Activated CD4-positive, alpha-beta T cell treated with anti-CD3 and anti-CD28 coated beads for 4 hours (primary cell): ENCODE results near the gene ASB13.
"Not testable (repeated sequence)": the region's sequence is repeated elsewhere in the genome, so short reads cannot be mapped to it uniquely, and the experiment has no call there.

Experiments
- DNase-seq, 2 donors: peaks; one replicate each; pipeline ENCODE4 v3.0.0-alpha.2; 2020

The ASB13 gene

DNA sequence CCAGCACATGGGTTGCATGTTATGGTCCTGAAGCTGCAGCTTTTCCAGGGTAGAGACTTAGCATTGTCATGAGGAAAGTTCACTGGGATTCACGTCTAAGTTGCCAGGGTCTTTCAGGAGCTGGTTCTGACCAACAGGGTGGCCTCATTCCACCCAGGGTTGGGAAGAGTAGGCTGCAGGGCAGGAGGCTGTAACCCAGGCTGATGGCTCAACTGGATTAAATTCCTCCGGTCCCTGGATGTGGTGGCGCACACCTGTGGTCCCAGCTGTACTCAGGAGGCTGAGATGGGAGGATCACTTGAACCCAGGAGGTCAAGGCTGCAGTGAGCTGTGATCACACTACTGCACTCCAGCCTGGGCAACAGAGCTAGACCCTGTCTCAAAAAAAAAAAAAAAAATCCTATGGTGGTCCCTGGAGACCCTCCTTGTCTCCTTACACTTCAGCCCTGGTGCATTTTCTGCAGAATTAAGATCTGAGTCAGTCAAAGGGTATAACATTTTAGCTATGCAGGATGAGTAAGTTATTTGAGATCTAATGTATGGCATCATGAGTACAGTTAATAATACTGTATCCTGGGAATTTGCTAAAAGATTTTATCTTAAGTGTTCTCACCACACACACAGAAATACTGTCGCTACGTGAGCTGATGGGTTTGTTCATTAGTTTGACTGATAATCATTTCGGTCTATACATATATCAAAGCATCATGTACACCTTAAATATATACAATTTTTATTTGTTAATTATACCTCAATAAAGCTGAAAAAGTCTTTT, 44.0 kb downstream of the ASB13 start:
- no peak for DNase-seq

DNA sequence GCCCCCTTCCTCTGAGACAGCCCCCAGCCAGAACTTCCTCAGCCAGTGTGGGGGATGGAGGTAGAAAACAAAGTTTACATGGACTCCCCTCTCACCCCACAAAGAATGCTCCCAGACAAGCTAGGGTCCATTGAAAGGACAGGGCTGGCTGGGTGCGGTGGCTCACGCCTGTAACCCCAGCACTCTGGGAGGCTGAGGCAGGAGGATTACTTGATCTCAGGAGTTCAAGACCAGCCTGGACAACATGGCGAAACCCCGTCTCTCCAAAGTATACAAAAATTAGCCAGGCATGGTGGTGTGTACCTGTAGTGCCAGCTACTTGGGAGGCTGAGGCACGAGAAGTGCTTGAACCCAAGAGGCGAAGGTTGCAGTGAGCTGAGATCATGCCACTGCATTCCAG, 45.0 kb downstream of the ASB13 start:
- DNase-seq = not testable (repeated sequence)

DNA sequence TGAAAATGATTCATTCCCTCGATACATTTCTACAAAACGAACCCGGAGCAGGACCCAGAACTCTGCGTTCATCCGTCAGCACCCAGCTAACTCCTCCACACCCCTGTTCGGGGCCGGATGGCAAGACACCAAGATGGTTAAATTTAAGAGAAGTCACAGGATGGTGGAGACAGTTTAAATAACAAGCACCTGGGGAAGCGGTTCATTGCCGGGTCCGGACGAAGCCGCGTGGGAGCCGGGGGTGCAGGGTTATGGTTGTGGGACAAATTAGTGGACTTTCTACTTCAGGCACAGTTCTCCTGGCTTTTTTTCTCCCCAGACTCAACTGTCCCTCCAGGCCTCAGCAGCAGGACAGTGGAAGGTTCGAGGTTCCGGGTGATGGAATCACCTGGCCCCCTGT, 45.4 kb downstream of the ASB13 start:
- DNase-seq = no peak

GRCh38 chr10:5620223-5620721, 46.1 kb downstream of the ASB13 start:
- no peak for DNase-seq

GRCh38 chr10:5619362-5620211, 46.8 kb downstream of the ASB13 start:
- no peak for DNase-seq

- DNase-seq = no peak
Measured at GRCh38 chr10:5618829-5619228, 47.6 kb downstream of the ASB13 start.

DNA sequence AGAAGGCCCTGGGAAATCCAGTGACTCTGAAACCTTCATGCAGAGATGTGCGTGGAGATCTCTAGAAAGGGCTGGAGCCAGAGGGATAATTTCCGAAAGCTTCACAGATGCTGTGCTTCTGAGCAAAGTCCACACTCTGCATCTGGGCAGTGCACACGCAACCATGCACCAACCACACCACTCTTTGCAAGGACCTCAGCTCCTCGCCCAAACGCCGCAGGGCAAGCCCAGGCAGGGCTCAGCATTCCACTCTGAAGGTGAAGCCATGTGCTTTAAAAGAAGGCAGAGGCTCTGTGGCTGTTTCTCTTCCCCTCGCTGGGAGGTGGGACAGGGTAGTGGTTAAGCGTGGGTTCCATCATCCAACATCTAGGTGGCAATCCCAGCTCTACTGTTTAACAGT, 48.4 kb downstream of the ASB13 start:
- no peak for DNase-seq

DNA sequence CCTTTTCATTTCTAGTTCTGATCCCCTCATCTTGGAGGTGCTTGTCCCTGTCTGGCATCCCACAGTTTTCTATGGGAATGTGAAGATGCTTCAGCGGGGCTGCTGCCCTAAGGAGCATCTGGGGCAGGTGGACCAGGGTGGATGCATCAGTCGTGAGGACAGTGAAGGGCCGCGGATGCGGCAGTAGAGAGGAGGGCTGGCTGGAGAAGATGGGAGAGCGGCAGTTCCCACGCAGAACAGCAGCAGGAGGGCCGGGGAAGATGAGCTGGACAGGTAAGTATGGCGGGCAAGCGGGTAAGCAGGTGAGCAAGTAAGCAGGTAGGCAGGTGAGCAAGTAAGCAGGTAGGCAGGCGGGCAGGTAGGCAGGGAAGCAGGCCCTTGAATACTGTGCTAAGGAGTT, 48.9 kb downstream of the ASB13 start:
- no peak for DNase-seq

- DNase-seq = no peak
Measured at GRCh38 chr10:5616836-5617235, 49.6 kb downstream of the ASB13 start.

GRCh38 chr10:5616046-5616445, 50.3 kb downstream of the ASB13 start:
- no peak for DNase-seq

DNA sequence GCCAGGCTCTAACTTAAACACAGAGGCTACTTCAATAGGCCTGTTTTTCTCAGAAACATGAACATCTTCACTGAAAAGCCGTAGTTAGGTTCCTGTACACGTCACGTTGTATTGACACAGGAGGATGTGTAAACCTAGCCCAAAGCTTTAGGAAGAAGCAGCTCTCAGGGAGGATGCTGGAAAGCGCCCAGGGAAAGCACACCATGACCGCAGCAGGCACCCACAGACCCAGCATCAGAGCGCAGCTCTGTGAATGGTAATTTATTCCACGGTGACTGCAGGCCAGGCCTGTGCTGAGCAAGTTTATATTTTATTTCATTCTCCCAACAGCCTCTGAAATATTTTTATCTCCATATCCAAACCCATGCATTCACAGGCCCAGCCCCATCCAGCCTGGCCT, 51.1 kb downstream of the ASB13 start:
- DNase-seq = no peak

DNA sequence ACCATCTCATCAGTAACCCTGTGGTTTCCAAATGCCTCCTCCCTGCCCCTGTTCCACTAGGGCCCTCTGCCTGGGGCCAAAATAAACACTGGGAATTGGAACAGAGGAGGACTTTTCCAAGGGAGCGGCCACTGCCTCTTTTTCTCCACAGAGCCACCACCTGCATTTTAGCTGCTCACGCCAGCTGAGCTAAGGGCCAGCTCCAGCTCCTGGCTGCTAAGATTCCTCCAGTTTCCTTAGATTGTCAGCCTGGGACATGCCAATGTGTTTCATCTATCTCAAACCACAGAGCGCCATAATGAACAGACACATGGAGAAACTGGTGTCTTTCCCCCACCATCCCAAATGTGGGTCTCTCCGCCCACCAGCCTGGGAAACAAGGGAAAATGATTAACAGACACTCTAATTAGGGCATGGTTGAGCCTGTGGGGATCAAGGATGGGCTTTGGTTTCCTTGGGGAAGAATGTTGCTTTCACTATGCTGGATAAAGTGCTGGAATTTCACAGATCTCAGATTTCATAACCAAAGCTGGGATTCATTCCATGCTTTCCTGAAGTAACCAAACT, 52.2 kb downstream of the ASB13 start:
- no peak for DNase-seq

DNA sequence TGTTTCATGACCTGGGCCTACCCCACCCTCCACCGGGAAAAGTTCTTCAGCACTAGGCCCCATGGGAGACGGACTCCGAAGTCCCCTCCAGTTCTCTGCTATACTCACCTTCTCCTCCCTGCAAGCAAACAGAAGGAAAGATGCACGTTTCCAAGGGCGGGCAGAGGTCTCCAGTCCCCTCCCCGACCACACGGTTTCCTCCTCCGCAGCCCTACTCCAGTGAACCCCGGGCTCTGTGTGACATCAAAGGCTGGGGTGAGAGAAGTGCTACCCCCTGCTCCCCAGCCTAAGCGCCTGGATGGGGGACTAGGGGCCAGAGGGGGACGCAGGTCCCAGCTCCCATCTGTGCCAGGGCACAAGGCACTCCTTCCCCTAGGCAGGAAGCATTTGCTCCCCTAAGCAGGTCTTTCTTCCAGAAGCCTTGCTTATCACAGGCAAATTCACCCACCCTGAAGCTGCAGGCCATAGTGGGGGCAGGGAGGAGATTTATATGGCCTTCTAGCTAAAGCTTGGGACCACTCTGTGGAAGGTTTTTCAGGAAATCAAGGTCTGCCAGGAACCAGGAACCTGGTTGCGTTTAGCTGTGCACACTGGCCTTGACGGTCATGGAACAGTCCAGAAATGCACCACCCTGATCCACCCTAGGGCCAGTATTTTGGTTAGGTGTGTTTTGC, 52.8 kb downstream of the ASB13 start:
- DNase-seq = no peak

GRCh38 chr10:5611899-5612680, 54.3 kb downstream of the ASB13 start:
- DNase-seq = no peak

- DNase-seq = no peak
Measured at GRCh38 chr10:5609952-5610616, 56.3 kb downstream of the ASB13 start.

DNA sequence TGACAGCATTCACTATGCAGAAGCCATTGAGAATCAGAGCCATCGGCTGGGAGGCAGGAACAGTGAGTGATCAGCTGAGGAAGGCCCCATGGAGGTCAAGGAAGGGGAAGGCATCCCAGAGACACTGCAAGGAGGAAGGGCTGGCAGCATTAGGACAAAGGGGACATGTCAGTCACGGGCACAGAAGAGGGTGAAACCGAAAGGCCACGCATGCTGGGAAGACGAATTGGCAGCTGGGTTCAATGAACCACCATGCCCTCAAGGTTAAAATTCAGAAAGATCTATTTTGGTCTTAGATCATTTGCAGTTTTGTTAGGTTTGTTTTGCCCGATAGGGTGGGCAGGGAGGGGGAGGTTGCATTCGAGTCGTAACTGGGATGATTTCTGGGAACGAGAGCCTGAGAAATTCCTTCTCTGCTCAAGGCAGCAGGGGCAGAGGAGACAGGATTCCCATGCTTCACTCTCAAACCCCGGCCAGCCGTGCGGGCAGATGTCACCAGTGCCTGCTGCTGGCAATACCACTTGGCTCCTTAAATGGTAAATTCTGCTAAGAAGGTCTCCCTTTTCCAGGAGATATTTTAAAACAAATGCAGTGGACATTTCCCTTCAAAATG, 57.7 kb downstream of the ASB13 start:
- no peak for DNase-seq

DNA sequence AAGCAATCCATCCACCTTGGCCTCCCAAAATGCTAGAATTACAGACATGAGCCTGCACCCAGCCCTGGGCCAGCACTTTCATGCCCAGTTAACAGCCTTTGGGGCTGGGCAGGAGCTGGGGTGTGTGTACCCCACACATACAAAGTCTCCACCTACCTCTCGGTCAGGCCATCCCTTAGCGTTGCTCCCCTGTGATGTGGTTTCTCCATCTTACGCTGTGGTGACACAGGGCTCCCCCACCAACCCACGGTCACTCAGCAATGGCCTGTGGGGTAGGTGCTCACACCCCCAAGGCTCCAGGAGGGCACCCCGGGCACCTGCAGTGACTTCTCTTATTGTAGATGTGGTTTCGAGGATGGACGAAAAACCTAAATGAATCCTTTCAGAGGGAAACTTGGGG, 58.8 kb downstream of the ASB13 start:
- no peak for DNase-seq

GRCh38 chr10:5606864-5607263, 59.5 kb downstream of the ASB13 start:
- no peak for DNase-seq

DNA sequence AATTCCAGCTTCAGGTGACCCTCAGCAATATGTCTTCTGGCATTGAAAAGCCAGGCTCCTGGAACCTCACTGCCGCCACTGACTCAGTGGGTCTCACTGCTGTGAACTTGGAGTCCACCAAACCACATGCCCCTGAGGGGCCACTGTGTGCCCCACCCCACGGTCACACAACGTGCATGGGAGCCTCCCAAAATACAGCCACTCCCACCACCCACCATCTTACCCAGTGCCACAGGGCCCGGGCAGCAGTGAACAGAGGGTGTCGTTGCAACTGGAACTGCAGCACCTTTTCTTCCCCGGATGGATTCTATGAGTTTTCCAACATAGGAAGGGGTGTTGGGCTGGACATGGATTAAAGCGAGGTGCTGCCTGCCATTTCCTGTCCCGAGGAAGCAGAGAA, 60.1 kb downstream of the ASB13 start:
- DNase-seq = no peak

GRCh38 chr10:5604961-5605360, 61.4 kb downstream of the ASB13 start:
- no peak for DNase-seq

DNA sequence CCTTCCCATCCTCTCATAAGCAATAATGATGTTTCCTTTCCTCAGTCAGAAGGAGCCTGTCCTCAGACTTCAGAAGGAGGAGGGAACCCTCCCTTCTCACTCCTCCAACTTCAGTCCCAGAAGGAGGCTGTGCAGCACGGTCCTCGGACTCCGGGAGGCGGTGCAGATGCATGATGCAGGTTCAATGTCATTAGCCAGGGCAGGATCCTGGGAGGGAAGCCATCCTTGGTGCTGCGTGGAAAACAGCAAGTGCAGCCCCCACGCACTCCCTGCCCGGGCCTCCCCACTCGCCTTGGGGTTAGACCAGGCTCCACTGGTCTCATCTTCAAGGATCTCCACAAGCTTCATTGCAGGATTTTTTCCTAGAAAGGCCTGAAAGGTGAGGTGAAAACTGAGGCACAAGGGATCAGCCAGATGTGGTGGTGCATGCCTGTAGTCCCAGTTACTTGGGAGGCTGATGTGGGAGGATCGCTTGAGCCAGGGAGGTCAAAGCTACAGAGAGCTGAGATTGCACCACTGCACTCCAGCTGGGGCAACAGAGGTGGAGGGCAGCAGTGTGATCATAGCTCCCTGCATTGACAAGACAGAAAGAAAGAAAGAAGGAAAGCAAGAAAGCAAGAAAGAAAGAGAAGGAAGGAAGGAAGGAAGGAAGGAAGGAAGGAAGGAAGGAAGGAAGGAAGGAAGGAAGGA, 62.0 kb downstream of the ASB13 start:
- DNase-seq = no peak
